Retina (tissue), 1 donor: ENCODE results near the gene OR10A4.
"Not testable (repeated sequence)": the region's sequence is repeated elsewhere in the genome, so short reads cannot be mapped to it uniquely, and the experiment has no call there.

Experiments
- DNase-seq: peaks from one replicate; pipeline ENCODE4 v3.0.0-alpha.2; 2016

Gene OR10A4

DNA sequence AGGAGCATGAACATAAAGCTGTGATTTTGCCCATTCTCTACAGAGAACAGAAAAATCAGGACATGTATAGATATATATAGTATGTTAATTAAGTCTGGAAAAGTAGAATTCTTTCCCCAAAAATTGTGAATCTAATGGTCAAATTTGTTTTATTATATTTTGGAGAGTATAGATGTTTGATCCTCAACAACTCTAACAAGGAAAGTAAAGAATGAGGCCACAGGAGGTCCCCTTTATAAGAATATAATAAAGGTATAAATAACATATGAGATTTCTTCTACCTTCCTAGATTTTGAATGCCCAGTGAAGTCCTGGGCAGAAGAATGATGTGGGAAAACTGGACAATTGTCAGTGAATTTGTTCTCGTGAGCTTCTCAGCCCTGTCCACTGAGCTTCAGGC lies at the start of gene OR10A4:
OR10A4 (plus strand) TSS at position 301 of the 400 bp plus-strand sequence; CDS start at position 324, 23 bp downstream.
- DNase-seq = no peak

DNA sequence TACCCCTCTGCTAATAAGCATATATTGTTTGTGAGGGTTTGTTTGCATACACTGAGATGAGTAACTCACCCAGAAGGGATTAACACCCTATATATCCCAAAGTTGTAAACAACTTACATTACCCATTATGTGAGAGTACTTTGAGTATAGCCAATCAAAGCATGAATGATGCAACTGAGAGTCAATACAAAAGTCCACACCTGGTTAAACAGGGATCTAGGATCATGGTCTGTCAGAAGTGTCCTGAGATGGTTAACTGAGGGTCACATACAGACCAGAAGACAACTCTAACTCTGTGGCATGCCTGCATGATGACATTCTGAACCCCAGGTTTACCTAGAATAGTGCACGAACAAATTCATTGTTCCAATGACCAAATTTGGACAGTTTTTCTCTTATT lies 48.3 kb upstream of the OR10A4 start:
- DNase-seq = no peak

- peak; percentile 50 for DNase-seq
Observed at GRCh38 chr11:6833356-6833755, 43.1 kb upstream of the OR10A4 start.

DNA sequence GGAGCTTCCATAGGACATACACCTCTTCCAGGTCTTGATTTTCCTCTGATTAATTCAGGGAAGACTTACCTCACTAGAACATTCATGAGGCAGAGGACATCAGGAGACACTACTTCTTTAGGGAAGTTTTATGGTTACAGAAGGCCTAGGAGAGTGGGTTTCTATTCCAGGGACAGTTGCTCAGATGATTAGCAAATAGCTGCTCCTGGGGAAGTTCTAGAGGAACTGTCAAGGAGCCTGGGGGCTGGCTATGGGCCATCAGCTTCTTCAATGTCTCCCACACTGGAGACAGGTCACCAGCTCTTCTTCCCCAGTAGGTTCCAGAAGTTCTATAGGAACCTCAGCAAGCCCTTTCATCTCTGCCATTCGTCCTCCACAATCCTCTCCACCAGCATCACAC lies 42.4 kb upstream of the OR10A4 start:
- DNase-seq = no peak

DNA sequence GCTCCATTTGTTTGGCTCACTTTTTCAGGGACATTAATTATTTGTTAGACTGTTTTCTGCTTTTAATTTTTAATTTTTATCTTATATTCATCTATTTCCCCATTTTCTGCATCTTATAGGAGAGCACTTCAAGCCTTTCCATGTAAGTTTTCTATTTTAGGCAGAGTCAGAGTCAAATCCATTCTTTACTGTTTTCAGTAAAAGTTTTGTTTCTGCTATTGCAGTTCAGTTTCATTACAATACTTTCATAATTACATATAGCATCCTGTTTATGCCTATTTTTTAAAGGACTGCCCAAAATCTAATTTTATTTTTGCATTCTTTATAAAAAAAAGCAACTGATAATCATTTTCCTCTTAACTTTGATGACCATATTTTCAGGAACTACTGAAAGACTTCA lies 34.7 kb upstream of the OR10A4 start:
- no peak for DNase-seq

DNA sequence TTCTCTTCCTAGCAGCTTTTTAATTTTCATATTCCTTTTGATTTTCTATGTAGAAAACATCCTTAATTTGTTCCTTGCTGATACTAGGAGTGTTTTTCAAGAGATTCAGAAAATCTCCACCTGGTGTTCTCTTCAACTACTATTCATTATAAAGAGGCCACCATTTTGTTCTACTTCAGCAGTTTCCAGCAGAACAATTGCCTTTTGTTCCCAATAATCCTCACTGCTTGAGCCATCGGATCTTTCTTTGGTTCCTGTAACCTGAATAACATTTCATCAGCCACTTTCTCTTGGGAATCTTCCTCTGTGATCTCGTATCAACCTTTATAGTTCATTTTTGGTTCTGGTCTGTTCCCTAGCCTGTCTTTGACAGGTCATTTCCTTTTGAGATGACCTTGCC lies 32.8 kb upstream of the OR10A4 start:
- DNase-seq = no peak

DNA sequence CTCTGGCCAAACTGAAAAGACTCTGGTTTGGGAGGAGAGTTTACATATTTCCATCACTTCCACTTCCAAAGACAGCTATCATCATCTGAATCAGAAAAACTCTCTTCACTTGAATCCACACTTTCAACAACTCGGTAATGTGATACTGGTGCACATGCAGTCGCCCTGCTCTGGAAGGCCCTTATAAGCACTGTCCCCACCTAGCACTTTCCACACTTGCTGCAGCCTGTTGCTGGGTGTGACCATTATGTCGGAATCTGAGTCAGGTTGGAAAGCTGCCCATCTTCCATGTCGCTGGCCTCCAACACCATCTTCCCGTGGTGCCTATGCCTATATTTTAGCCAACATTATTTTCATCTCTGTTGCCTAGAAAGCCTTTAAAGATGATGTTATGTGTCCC lies 32.1 kb upstream of the OR10A4 start:
- DNase-seq = no peak

DNA sequence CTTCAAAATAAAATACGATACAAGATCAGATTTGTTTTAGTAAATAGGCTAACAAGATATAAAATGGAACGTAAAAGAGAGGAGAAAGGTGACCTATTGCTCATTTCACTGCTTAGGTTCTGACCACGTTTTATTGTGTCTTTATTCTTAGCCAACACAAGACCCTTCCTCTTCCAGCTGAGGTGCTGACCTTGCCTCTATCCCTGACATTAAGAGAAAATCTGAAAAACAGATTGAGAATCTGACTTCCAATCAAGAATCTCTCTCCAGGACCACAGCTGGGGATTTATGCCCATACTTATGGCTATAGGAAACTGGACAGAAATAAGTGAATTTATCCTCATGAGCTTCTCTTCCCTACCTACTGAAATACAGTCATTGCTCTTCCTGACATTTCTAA lies 31.0 kb upstream of the OR10A4 start, which contains the start of gene OR10A5:
OR10A5 (plus strand) TSS at position 301 of the 400 bp plus-strand sequence; CDS start at position 301, 0 bp downstream.
- no peak for DNase-seq

DNA sequence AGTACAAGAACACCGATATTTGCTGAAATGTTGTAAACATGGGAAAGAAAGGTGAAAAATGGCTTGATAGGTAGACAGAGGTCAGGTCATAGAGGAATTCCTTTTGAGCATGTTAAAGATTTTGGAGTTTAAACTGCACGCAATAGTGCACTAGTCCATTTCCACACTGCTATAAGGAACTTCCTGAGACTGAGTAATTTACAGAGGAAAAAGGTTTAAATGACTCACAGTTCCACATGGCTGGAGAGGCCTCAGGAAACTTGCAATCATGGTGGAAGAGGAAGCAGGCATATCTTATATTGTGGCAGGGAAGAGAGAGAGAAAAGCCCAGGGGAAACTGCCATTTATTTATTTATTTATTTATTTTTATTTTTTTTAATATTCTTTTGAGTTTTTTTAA lies 25.9 kb upstream of the OR10A4 start:
- no peak for DNase-seq

- DNase-seq = not testable (repeated sequence)
Observed at GRCh38 chr11:6854801-6855200, 21.6 kb upstream of the OR10A4 start.

GRCh38 chr11:6855971-6856541 lies 20.4 kb upstream of the OR10A4 start:
- DNase-seq = peak; percentile 55

DNA sequence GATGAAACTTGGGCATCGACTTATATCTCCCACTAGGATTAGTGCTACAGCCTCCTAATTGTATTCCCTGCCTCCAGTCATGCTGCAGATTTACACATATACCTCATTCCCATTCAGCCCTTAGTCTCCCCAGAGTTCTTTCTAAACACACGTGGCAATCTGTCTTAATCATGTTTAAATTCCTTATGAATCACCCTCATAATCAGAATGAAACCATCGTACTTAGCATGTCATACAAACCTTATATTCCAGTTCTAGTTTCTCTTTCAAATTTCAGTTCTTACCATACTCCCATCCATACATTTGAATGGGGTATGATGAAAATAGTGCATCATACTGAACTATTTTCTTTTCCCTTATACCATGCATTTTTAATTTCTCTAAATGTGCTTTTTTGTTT lies 19.6 kb upstream of the OR10A4 start:
- no peak for DNase-seq

GRCh38 chr11:6862961-6863360 lies 13.5 kb upstream of the OR10A4 start, which contains the start of gene OR10A2:
OR10A2 (plus strand) TSS chr11:6863057; CDS start chr11:6869755, 6,698 bp downstream.
- no peak for DNase-seq

- DNase-seq = no peak
Observed at GRCh38 chr11:6864438-6864837, 12.0 kb upstream of the OR10A4 start.

GRCh38 chr11:6871278-6871677 lies 5.1 kb upstream of the OR10A4 start:
- no peak for DNase-seq

DNA sequence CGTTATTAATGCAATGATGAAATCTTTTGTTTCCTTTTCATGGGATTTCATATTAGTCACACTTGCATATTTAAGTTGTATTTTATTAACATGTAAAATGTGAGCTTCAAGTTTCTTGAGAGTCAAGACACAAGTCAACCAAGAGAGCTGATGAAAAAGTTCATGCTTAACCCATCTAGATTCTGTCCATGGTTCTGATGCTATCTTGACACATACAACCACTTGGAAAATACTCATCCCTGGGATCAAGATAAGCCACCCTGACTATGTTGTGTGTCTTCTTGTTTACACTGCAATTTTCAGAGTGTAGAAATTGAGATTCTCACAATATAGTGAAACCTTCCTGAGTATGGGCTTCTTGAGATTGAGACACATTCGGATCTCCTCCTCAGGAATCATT lies 664 bp upstream of the OR10A4 start:
- no peak for DNase-seq

- no peak for DNase-seq
Observed at GRCh38 chr11:6876914-6877313, 489 bp downstream of the OR10A4 start.

GRCh38 chr11:6882751-6883150 lies 6.3 kb downstream of the OR10A4 start:
- no peak for DNase-seq

GRCh38 chr11:6887711-6888110 lies 11.3 kb downstream of the OR10A4 start:
- DNase-seq = not testable (repeated sequence)

- DNase-seq = no peak
Observed at GRCh38 chr11:6888830-6889229, 12.4 kb downstream of the OR10A4 start.

GRCh38 chr11:6889835-6890234 lies 13.4 kb downstream of the OR10A4 start:
- DNase-seq = no peak

DNA sequence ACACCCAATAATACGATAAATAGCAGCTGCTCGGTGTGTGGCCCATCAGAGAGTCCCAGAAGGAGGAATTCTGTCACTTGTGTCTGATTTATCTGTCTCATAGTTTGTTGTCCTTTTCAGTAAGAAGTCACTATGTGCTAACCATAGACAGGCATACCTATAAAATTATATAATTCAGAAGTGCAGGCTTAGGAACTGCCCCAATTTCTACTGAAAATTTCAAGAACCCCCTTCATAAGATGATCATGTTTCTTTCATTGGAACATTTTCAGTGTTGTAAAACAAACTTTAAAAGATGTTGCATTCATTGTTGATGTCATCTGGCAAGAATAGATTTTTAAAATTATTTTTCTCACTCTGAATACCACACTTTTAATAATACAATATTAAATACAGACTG lies 16.0 kb downstream of the OR10A4 start, which contains the start of gene OR2D2:
OR2D2 (minus strand) TSS at position 101 of the 400 bp plus-strand sequence; CDS start at position 101, 0 bp downstream.
- DNase-seq = no peak

- no peak for DNase-seq
Observed at GRCh38 chr11:6894097-6894496, 17.7 kb downstream of the OR10A4 start.

GRCh38 chr11:6895010-6895409 lies 18.6 kb downstream of the OR10A4 start:
- no peak for DNase-seq

DNA sequence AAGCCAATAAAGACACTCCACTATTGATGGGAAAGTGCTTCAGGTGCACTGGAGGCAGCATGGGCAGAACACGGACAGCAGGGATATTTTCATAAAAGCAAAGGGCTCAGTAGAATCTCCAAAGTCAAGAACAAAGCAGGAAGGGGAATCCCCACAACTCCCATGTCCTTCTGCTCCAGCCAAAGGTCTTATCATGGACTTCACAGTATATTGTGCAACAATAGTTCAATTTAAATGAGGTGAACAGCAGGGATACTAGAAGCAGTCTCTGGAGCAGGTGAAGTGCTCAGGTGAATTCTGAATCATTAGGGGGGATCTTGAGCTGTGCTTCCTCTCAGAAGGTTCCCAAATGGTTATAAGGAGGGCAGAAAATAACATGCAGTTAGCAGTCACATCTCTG lies 22.5 kb downstream of the OR10A4 start:
- DNase-seq = no peak
